NCI-H526 treated with DMSO at 0.1 percent for 48 hours (cell line): Measurements from ENCODE around the gene PDE6D.

Source experiments
- DNase-seq: peaks from one replicate; lab custom pipeline; 2025; lab: John Stamatoyannopoulos, UW

PDE6D gene

DNA sequence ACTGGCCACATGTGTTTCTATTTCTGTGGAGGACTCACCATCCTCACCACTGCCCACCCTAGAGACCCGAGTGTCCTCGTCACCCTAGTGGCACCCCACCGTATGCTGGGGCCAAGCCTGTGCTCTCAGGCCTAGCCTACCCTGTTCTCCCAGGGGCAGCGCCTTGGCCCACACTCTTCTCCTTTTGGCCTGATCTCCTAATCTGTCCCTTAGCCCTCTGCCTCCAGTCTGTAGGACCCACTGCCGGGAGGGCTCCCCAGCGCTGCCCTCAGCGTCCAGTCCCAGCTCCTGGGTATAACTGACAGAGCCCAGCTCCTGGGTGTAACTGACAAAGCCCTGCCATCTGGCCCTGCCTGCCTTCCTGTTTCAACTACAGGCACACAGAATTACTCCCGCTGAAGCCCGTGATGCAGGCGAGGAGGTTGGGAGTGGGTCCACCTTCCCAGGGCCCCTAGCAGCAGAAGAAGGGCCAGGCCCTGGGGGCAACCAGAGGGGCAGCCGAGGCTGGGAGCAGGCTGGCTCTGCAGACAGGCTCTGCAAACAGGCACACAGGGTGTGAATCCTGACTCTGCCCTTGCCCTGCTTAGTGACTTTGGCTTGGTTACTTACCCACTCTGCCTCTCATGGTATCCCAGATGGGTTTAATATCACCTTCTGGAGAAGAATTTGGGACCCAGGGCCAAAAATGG is 98.3 kb downstream of the PDE6D start:
- no peak for DNase-seq
